GM19467 (cell line): ENCODE data around the gene BAK1.
"Not testable (repeated sequence)": the region's sequence is repeated elsewhere in the genome, so short reads cannot be mapped to it uniquely, and the experiment has no call there.

Source experiments
- ATAC-seq: cut with Tn5 transposase; IDR thresholded peaks from one replicate; pipeline ENCODE4 v1.9.1; 2021; ENCODE audit warnings: mild to moderate bottlenecking, moderate library complexity; ENCODE audit not compliant: unreplicated experiment

Gene BAK1

DNA sequence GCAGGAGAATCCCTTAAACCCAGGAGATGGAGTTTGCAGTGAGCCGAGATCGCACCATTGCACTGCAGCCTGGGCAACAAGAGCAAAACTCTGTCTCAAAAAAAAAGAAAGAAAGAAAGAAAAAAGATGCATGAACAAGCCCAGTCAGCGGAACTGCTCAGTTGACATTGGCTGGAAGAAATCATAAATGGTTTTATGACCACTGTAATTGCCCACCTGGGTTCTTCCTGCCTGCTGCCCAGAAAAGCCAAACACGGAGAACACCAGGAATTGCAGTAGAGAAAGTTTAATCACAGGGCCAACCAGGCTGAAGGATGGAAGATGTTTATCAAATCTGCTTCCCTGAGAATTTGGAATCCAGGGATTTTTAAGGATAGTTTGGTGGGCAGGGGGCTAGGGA is 22.7 kb downstream of the BAK1 start:
- ATAC-seq = no peak

GRCh38 chr6:33552883-33553282 is 27.2 kb downstream of the BAK1 start:
- ATAC-seq = not testable (repeated sequence)

DNA sequence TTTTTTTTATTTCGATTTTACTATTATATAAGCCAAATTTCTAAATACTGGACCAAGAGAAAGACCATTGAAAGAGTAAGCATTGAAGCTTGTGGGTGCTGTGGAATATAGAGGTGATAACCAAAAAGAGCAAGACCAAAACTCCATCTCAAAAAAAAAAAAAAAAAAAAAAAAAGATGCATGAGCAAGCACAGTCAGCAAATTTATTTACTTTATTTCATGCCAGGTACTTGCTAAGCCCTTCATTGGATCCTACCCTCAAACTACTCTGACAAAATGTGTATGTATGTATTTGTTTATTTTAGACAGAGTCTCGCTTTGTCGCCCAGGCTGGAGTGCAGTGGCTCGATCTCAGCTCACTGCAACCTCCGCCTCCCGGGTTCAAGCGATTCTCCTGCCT is 27.8 kb downstream of the BAK1 start:
- no peak for ATAC-seq

- no peak for ATAC-seq
Observed at GRCh38 chr6:33551538-33551937, 28.5 kb downstream of the BAK1 start.

GRCh38 chr6:33549896-33550295 is 30.2 kb downstream of the BAK1 start:
- no peak for ATAC-seq

DNA sequence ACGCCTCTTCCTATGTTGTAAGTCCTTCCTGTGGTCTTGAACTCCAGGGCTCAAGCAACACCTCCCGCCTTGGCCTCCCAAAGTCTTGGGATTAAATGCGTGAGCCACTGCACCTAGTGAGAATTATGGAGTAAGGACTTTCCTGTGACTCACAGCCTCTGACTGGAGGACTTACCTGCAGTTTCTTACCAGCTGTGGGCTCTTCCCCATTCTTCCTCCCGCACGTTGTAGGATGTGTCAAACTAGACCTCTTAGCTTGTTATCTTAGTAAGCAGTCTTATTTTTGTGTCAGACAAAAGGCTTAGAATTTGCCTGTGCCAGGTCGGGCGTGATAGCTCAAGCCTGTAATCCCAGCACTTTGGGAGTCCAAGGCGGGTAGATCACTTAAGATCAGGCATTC is 30.9 kb downstream of the BAK1 start:
- ATAC-seq = no peak

- no peak for ATAC-seq
Observed at GRCh38 chr6:33547499-33547898, 32.6 kb downstream of the BAK1 start.

- no peak for ATAC-seq
Observed at GRCh38 chr6:33546766-33547165, 33.3 kb downstream of the BAK1 start.

- ATAC-seq = not testable (repeated sequence)
Observed at GRCh38 chr6:33545292-33545691, 34.8 kb downstream of the BAK1 start.

- ATAC-seq = no peak
Observed at GRCh38 chr6:33543116-33543515, 37.0 kb downstream of the BAK1 start.

DNA sequence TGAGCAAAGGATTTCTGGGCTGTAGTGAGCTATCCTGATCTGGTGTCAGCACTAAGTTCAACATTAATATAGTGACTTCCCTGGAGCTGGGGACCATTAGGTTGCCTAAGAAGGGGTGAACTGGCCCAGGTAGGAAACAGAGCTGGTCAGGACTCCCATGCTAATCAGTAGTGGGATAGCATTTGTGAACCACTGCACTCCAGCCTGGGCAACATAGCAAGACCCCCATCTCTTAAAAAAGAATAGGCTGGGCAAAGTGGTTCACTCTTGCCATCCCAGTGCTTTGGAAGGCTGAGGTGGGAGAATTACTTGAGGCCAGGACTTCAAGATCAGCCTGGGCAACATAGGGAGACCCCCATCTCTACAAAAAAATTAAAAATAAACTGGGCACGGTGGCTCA is 39.3 kb downstream of the BAK1 start:
- ATAC-seq = no peak

GRCh38 chr6:33534702-33535101 is 45.4 kb downstream of the BAK1 start:
- ATAC-seq = no peak

GRCh38 chr6:33533163-33533869 is 46.8 kb downstream of the BAK1 start:
- ATAC-seq = not testable (repeated sequence)

- not testable (repeated sequence) for ATAC-seq
Observed at GRCh38 chr6:33532431-33532830, 47.6 kb downstream of the BAK1 start.

GRCh38 chr6:33530617-33531016 is 49.5 kb downstream of the BAK1 start:
- not testable (repeated sequence) for ATAC-seq
